SK-N-SH (cell line): ENCODE data around the gene SLC17A1.

Experiments used
- ELF1 ChIP-seq: IDR thresholded peaks from 2 replicates; pipeline ENCODE4 v1.4.0; 2012
- EP300 ChIP-seq, 2 experiments: IDR thresholded peaks; 2 replicates each; pipeline versions ENCODE4 v1.4.0 to v1.6.1; 2012; ENCODE audit warnings: borderline replicate concordance in 1 of 2, low read depth in 1 of 2, low read length in 1 of 2
- NRF1 ChIP-seq: IDR thresholded peaks from 2 replicates; pipeline ENCODE4 v1.6.1; 2012; ENCODE audit warnings: low read depth, mild to moderate bottlenecking, low read length
- TF ChIP-seq, protein P1 (sequence below): fragments of 200-600 bp; sonication (generic); IDR thresholded peaks from 2 replicates; pipeline ENCODE4 v1.6.1; 2017; ENCODE audit warnings: antibody characterized with exemption, mild to moderate bottlenecking, moderate library complexity

DNA sequence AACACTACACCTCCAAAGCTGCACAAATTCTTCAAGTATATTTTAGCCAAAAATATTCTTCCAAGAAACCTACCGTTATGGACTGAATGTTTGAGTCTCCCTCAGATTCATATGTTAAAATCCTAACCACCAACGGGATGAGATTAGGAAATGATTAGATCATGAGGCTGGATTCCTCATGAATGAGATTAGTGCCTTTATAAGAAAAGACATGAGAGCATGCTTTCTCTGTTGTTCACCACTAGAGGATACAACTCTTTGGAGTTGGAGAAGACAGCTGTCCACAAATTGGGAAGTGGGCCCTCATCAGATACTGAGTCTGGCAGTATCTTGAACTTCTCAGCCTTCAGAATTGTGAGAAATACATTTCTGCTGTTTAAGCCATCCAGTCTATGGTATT lies 84.4 kb downstream of the SLC17A1 start:
- TF ChIP-seq, protein P1, sequence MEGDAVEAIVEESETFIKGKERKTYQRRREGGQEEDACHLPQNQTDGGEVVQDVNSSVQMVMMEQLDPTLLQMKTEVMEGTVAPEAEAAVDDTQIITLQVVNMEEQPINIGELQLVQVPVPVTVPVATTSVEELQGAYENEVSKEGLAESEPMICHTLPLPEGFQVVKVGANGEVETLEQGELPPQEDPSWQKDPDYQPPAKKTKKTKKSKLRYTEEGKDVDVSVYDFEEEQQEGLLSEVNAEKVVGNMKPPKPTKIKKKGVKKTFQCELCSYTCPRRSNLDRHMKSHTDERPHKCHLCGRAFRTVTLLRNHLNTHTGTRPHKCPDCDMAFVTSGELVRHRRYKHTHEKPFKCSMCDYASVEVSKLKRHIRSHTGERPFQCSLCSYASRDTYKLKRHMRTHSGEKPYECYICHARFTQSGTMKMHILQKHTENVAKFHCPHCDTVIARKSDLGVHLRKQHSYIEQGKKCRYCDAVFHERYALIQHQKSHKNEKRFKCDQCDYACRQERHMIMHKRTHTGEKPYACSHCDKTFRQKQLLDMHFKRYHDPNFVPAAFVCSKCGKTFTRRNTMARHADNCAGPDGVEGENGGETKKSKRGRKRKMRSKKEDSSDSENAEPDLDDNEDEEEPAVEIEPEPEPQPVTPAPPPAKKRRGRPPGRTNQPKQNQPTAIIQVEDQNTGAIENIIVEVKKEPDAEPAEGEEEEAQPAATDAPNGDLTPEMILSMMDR: no peak
- TF ChIP-seq NRF1 (no peak), EP300 (IDR thresholded peaks at IDR 0.05; ENCODE audit: borderline replicate concordance in 1 of 2, low read depth in 1 of 2, low read length in 1 of 2) (no peak), ELF1 (no peak)
